Kidney epithelial cell (primary cell): ENCODE measurements around the gene NMNAT3. TPM values are rescaled to one million over a fixed set of nuclear protein-coding genes. Genes with fewer than 3 reads are reported as not detected.

Experiments
- DNase-seq: peaks from one replicate; pipeline ENCODE4 v3.0.0-alpha.2; 2010; ENCODE audit warnings: low read depth
- H3K27me3 ChIP-seq: 2 replicates; pipeline ENCODE4 v1.6.0; 2011; ENCODE audit warnings: low read length; ENCODE audit not compliant: control insufficient read depth, insufficient read depth
- H3K36me3 ChIP-seq: 2 replicates; pipeline ENCODE4 v1.5.1; 2011; ENCODE audit warnings: low read length; ENCODE audit not compliant: control insufficient read depth, insufficient read depth
- H3K4me3 ChIP-seq: 2 replicates; pipeline ENCODE4 v1.5.1; 2011; ENCODE audit warnings: low read depth, mild to moderate bottlenecking, control low read depth, low read length
- CTCF ChIP-seq: IDR thresholded peaks from 2 replicates; pipeline ENCODE4 v1.5.1; 2011; ENCODE audit warnings: mild to moderate bottlenecking, moderate library complexity, low read length, control low read depth, inconsistent platforms; ENCODE audit not compliant: insufficient read depth, poor library complexity, severe bottlenecking
- total RNA-seq: library from RNA; depleted of rRNA; stranded (reverse); fragments of >200 nt; gene quantifications from 2 replicates; pipeline ENCODE4 v1.2.3, GENCODE V29; 2015

NMNAT3 gene
- total RNA-seq, 1 donor from 2014 or later = 8.6 TPM

GRCh38 chr3:139560411-139560810 lies 117.4 kb downstream of the NMNAT3 start:
- H3K27me3 ChIP-seq = no peaks in the 10 kb centered on the region
- no peak overlapping the region for H3K4me3 ChIP-seq
- no peaks in the 10 kb centered on the region for H3K36me3 ChIP-seq
- no peak for DNase-seq
- no peak for TF ChIP-seq CTCF

GRCh38 chr3:139559541-139559940 lies 118.2 kb downstream of the NMNAT3 start:
- no peaks in the 10 kb centered on the region for H3K36me3 ChIP-seq
- peak; percentile 83 for DNase-seq
- no peak for TF ChIP-seq CTCF
- no peaks in the 10 kb centered on the region for H3K27me3 ChIP-seq
- no peak overlapping the region for H3K4me3 ChIP-seq

GRCh38 chr3:139558351-139559266 lies 119.2 kb downstream of the NMNAT3 start:
- Histone ChIP-seq H3K36me3 (no peaks in the 10 kb centered on the region), H3K4me3 (no peak overlapping the region), H3K27me3 (no peaks in the 10 kb centered on the region)
- DNase-seq = no peak
- no peak for TF ChIP-seq CTCF

GRCh38 chr3:139557041-139557440 lies 120.7 kb downstream of the NMNAT3 start:
- TF ChIP-seq CTCF = no peak
- Histone ChIP-seq H3K4me3 (no peak overlapping the region), H3K36me3 (no peaks in the 10 kb centered on the region), H3K27me3 (no peaks in the 10 kb centered on the region)
- DNase-seq = no peak

- no peak for DNase-seq
- TF ChIP-seq CTCF = no peak
- Histone ChIP-seq H3K36me3 (no peaks in the 10 kb centered on the region), H3K27me3 (no peaks in the 10 kb centered on the region), H3K4me3 (no peak overlapping the region)
Measured at GRCh38 chr3:139555249-139555648, 122.5 kb downstream of the NMNAT3 start.
